NCI-H146 treated with DMSO at 0.1 percent for 48 hours (cell line): ENCODE data around the gene GPR157.
"Not testable (repeated sequence)": the region's sequence is repeated elsewhere in the genome, so short reads cannot be mapped to it uniquely, and the experiment has no call there.

Experiments
- DNase-seq: peaks from one replicate; lab custom pipeline; 2025; ENCODE audit not compliant: unreplicated experiment; lab: John Stamatoyannopoulos, UW

Gene GPR157, protein sequence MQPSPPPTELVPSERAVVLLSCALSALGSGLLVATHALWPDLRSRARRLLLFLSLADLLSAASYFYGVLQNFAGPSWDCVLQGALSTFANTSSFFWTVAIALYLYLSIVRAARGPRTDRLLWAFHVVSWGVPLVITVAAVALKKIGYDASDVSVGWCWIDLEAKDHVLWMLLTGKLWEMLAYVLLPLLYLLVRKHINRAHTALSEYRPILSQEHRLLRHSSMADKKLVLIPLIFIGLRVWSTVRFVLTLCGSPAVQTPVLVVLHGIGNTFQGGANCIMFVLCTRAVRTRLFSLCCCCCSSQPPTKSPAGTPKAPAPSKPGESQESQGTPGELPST

GRCh38 chr1:9128520-9129265, at the start of gene GPR157:
Gene GPR157 (minus strand): TSS chr1:9129102. CDS start chr1:9129027, 75 bp downstream.
- no peak for DNase-seq

DNA sequence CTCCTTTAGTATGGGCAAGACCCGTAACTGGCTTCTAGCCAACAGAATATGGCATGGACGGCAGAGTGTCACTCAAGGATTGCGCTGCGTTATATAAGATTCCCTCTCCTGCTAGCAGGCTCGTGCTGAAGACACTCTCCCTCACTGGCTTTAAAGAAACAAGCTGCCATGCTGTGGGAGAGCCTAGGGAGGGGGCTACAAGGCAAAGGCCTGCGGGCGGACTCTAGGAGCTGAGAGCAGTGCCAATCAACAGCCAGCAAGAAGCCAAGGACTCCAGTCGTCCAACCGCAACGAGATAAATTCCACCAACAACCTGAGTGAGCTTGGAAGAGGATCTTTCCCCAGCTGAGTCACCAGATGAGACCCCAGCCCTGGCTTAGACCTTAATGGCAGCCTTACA, 45.9 kb upstream of the GPR157 start:
- no peak for DNase-seq

DNA sequence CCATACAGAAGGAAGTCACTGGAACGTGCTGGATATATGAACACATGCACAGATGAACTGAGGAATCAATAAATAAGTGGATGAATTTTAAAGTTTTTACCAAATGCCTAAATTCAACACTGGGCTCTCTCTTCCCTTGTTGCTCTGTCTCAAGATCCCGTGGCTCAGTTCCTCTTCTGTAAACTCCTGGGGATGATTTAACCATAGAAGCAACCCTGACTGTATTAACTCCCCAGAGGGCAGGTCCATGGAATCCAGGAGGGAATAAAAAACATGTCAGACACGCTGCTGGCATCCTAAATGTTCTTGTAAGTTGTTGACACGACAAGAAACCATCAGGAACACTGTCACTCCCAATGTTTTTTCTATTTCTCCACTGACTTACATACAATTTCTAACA, 45.3 kb upstream of the GPR157 start:
- no peak for DNase-seq

DNA sequence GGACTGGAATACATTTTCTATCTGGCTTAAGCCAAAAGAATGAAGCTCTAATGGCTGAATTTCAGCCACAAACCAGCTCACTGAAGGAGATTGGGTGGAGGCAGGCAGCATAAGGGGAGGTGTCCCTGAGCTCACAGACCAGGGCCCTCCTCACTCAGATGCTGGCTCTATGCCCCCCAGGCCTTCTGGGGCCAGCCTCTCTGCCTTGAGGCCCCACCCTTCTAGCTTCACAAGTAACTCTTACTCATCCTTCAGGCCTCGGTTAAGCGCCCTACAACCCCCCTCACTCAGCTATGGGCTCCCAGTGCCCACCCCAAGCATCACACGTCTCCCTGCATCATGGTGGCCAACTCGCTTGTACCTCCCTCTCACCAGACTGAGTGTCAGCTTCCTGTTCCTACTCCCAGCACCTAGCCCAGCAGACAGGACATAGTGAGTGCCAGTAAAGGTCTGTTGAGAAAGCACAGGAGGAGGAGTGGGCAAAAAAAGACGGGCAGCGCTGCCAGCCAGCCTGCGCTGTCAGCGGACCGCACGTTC, 40.8 kb upstream of the GPR157 start:
- DNase-seq = no peak

DNA sequence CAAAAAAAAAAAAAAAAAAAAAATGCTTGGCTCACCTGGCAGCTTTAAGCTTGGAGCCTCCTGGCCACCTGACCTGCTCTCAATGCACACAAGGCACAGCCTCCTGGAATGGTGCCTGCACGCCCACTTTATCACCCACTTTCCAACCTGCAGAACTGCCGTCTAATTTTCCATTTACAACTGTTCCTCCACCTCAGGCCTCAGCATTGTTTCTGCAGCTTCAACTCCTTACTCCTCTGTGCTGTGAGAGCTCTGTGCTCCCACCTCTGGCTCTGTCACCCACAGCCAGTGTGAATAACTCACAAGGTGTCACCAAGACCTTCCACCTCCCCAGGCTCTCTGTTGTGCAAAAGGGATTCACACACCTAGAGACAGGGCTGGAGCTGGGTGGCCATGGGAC, 38.7 kb upstream of the GPR157 start:
- DNase-seq = no peak

DNA sequence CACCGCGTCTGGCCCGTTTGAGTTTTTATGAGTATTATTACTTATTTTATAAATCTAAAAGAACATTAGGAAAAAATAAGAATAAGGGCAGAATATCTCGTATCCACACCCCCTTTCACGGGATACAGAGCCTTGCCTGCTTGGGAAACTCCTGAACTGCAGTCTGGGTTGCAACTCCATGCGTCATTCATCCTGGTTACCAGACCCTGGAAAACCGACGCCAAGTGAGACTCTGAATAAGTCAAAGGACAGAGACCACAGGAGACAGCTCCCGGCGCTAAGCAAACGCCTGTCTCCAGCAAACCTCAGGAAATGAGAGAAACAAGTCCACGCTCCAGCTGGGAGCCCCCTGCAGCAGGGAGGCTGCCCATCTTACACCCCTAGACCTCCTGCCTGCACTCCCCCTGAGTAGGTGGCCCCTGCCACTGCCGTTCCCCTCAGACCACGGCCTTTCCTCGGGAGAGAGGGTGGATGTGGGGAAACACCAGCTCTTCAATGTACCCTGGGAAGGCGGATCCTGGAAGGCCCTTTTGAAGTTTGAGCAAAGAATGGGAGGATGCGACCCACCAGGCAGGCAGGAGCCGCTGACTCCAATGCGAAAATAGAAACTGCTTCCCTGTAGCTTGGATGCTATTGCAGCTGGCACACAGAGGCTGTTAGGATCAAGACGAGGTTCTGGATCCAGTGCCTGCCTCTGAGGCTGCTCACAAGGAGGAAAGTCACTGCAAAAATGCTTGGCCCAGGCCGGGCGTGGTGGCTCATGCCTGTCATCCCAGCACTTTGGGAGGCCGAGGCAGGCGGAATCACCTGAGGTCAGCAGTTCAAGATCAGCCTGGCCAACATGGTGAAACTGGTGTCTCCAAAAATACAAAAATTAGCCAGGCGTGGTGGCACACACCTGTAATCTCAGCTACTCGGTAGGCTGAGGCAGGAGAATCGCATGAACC, 37.7 kb upstream of the GPR157 start:
- no peak for DNase-seq

GRCh38 chr1:9165396-9165795, 36.5 kb upstream of the GPR157 start:
- DNase-seq = no peak

DNA sequence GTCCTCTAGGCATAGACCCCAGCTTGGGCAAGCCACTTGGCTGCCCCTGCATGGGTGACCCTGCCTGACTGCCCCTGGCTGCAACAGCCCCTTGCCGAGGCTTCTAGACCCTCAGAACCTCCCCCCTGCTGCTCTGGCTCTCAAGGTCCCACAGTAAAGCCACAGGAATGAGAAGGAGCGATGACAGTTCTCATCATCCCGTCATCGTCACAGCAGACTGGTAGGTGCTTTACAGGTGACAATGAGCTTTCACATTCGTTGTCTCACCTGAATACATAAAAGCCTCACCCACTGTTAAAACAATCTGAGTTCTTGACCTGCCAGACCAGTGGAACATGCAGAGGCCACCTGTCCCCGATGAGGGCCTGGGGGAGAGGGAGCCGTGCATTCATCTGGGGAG, 36.0 kb upstream of the GPR157 start:
- no peak for DNase-seq

DNA sequence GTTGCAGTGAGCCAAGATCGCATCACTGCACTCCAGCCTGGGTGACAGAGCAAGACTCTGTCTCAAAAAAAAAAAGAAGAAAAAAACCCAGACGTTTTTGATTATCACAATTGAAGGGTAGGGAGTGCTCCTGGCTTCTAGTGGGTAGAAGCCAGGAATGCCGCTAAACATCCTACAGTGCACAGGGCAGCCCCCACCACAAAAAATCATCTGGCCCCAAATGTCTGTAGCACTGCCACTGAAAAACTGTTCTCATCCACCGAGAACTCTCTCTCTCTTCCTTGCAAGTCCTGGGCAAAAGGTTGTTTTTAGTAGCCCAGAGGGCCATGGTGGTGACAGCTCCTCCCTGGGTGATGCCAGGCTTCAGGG, 35.6 kb upstream of the GPR157 start:
- no peak for DNase-seq

DNA sequence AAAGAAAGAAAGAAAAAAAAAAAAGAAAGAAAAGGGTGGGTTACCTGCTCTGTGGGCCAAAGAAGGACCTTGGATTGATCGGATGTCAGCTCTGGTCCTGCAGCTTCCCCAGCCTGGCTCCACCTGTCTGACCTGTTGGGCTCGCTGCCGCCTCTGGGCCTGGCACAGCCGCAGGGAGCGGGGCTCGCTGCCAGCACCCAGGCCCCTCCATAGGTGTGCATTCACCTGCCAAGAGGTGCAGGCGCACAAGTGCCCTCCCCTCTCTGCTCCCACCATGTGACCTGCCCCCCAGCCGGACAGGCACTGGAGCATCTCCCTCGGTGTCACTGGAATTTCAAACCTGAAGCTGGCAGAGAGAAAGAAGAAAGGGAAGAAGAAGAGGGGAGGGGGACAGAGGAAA, 33.1 kb upstream of the GPR157 start:
- no peak for DNase-seq

DNA sequence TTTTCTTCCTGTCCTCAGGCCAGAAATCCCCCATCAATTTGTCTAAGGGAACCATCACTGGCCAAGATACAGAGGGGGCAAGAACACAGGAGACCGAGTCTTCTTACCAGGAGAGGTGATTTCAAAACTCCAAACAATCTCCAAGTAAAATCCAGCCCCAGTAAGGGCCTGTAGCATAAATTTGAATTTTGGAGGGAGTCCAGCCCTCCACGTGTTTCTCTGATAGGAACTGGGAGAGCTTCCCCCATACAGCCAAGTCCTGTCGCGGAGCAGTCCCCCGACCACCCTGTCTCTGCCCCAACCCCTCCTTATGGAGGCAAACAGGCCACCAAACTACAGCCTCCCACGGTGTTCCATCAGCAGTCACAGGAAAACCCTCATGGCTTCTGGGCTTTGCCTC, 32.4 kb upstream of the GPR157 start:
- DNase-seq = no peak

DNA sequence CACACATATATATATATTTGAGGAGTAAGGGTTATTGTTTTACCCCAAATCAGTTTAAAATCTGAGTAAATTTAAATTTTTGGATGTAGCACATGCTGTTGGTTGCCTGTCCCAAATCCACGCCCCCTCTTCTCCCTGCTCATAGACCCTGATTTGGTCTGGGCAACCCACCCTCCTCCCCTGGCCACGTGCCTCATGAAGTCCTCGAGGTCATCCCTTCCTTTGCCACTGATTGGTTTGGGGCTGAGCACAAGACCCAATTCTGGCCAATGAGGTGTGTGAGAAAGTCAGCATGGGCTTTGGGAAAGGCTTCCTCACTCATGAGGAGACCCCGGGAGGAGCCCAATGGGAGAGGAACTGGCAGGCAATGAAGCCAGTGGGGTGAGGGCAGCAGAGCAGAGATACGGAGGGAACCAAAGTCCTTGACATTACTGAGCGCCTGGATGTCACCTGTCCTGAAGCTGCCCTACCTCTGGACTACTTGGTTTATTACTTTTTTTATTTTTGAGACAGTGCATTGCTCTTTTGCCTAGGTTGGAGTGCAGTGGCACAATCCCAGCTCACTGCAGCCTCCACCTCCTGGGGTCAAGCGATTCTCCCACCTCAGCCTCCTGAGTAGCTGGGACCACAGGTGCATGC, 31.3 kb upstream of the GPR157 start:
- DNase-seq = no peak

DNA sequence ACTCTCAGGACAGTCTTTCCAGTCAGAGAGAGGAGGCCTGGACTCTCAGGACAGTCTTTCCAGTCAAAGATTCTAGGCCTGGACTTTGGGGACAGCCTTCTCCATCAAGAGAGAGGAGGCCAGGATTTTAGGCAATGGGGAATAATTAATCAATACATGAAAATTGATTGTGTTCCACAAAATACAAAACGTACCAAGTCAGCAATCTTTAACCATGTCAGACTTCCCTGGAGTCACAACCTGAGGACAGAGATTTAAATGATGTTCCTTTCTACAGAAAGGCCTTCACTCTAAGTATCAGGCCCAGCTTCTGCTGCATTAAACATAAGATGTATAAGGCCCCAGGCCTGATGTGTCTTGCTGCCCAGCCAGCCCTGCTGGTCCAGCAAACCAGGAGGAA, 27.0 kb upstream of the GPR157 start:
- no peak for DNase-seq

DNA sequence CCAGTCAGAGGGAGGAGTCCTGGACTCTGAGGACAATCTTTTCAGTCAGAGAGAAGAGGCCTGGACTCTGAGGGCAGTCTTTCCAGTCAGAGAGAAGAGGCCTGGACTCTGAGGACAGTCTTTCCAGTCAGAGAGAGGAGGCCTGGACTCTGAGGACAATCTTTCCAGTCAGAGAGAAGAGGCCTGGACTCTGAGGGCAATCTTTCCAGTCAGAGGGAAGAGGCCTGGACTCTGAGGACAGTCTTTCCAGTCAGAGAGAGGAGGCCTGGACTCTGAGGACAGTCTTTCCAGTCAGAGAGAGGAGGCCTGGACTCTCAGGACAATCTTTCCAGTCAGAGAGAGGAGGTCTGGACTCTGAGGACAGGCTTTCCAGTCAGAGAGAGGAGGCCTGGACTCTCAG, 26.5 kb upstream of the GPR157 start:
- DNase-seq = not testable (repeated sequence)

DNA sequence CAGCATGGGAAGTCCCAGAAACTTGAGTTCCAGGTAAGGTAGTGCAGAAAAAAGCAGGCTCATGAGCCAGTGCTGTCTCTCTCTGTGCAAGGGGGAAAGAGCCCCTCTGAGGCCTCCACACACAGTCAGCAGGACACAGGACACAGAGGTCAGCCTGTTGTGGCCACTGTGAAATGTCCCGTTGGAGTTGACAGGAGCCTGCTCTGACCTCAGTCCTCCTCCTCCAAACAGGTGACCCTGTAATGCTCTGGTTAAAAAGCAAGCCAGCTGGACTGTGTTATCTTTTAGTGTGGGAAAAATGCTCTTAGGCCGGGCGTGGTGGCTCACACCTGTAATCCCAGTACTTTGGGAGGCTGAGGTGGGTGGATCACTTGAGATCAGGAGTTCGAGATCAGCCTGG, 24.2 kb upstream of the GPR157 start:
- no peak for DNase-seq

DNA sequence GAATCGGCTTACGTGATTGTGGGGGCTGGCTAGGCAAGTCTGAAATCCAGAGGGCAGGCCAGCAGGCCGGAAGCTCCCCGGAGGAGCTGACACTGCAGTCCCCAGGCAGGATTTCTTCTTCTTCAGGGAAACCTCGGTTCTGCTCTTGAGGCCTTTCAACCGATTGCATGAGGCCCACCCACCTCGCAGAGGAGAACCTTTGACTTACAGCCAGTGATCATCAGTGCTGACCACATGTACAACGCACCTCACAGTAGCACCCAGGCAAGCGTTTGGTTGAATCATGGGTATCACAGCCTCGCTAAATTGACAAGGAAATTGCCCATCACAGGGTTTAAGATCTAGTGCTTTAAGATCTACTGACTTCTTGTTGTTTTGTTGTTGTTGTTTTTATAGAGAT, 23.6 kb upstream of the GPR157 start:
- no peak for DNase-seq

GRCh38 chr1:9151328-9151860, 22.5 kb upstream of the GPR157 start:
- no peak for DNase-seq

DNA sequence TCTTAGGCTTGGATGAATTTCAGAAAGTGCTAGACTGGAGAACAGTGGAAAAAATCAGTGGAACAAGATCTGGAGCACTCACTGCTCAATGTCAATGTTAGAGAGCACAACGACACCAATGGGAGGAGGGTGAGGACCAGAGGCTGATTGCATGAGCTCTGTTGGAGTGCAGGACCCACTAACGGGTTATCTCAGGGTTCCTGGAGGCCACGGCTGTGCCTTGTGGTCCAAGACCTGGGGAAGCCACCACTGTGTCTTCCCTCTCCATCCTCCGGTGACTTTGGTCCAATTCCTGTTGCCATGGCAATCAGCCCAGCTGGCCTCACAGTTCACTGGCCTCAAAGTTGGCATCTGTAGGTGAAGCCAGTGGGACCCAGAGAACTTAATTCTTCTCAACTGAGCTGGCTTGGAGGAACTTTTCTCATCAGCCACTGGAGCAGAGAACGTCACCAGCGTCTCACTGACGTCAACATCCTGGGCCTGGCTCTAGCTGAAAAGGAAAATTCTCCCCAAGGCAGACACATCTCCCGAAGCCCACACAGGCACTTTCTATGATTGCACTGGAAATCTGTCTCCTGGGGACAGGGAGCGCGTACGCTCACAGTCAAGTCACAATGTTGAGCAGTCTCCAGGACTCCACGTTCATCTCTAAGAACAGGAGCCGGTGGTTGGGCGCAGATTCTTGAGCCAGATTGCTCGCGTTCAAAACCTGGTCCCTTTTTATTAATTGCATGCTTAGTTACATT, 21.9 kb upstream of the GPR157 start:
- no peak for DNase-seq

GRCh38 chr1:9149837-9150581, 21.1 kb upstream of the GPR157 start:
- DNase-seq = no peak
